ENCODE measurements around the gene PHOX2B.
"Not testable (repeated sequence)": the region's sequence is repeated elsewhere in the genome, so short reads cannot be mapped to it uniquely, and the experiment has no call there.

Gene PHOX2B

GRCh38 chr4:41712425-41712824 lies 36.1 kb downstream of the PHOX2B start:
- H3K4me1 ChIP-seq (ENCODE audit: control insufficient read depth, insufficient read depth, low read length) = no peaks in the 10 kb centered on the region
- H3K27me3 ChIP-seq (ENCODE audit: control insufficient read depth, insufficient read depth, low read length) = no peaks in the 10 kb centered on the region
- no peak overlapping the region for H3K27ac ChIP-seq (ENCODE audit: low read length)
- DNase-seq (ENCODE audit: low read depth, low spot score) = no peak
- H3K9me3 ChIP-seq (ENCODE audit: control insufficient read depth, insufficient read depth, low read length) = no peaks in the 10 kb centered on the region
- H3K36me3 ChIP-seq (ENCODE audit: control insufficient read depth, insufficient read depth, low read length) = no peaks in the 10 kb centered on the region
- no peak overlapping the region for H3K4me3 ChIP-seq (ENCODE audit: low read length)
- no CpG with 5 or more reads among the region's 3 CpGs for WGBS (ENCODE audit: insufficient coverage, insufficient read length)

GRCh38 chr4:41711654-41712053 lies 36.9 kb downstream of the PHOX2B start:
- H3K27ac ChIP-seq (ENCODE audit: low read length); DNase-seq (ENCODE audit: low read depth, low spot score); H3K4me3 ChIP-seq (ENCODE audit: low read length); H3K36me3 ChIP-seq (ENCODE audit: control insufficient read depth, insufficient read depth, low read length); H3K4me1 ChIP-seq (ENCODE audit: control insufficient read depth, insufficient read depth, low read length); H3K9me3 ChIP-seq (ENCODE audit: control insufficient read depth, insufficient read depth, low read length); H3K27me3 ChIP-seq (ENCODE audit: control insufficient read depth, insufficient read depth, low read length): not testable (repeated sequence)
- no CpG with 5 or more reads among the region's 2 CpGs for WGBS (ENCODE audit: insufficient coverage, insufficient read length)

- Histone ChIP-seq H3K27me3 (ENCODE audit: control insufficient read depth, insufficient read depth, low read length) (no peaks in the 10 kb centered on the region), H3K4me3 (ENCODE audit: low read length) (no peak overlapping the region), H3K27ac (ENCODE audit: low read length) (no peak overlapping the region), H3K4me1 (ENCODE audit: control insufficient read depth, insufficient read depth, low read length) (no peaks in the 10 kb centered on the region), H3K9me3 (ENCODE audit: control insufficient read depth, insufficient read depth, low read length) (no peaks in the 10 kb centered on the region), H3K36me3 (ENCODE audit: control insufficient read depth, insufficient read depth, low read length) (no peaks in the 10 kb centered on the region)
- no peak for DNase-seq (ENCODE audit: low read depth, low spot score)
- WGBS (ENCODE audit: insufficient coverage, insufficient read length) = no CpG with 5 or more reads among the region's 5 CpGs
Measured at GRCh38 chr4:41709844-41710481, 38.6 kb downstream of the PHOX2B start.

GRCh38 chr4:41703785-41704184 lies 44.7 kb downstream of the PHOX2B start:
- no CpG with 5 or more reads among the region's 3 CpGs for WGBS (ENCODE audit: insufficient coverage, insufficient read length)
- Histone ChIP-seq H3K9me3 (ENCODE audit: control insufficient read depth, insufficient read depth, low read length) (no peaks in the 10 kb centered on the region), H3K4me3 (ENCODE audit: low read length) (no peak overlapping the region)

GRCh38 chr4:41702770-41703169 lies 45.8 kb downstream of the PHOX2B start:
- no peak overlapping the region for H3K27ac ChIP-seq (ENCODE audit: low read length)
- WGBS (ENCODE audit: insufficient coverage, insufficient read length) = no CpG with 5 or more reads among the region's 4 CpGs

More at GRCh38 chr4:41703785-41704184, 44.7 kb downstream of the PHOX2B start:
- no peak overlapping the region for H3K27ac ChIP-seq (ENCODE audit: low read length)
- H3K36me3 ChIP-seq (ENCODE audit: control insufficient read depth, insufficient read depth, low read length) = no peaks in the 10 kb centered on the region
- no peaks in the 10 kb centered on the region for H3K27me3 ChIP-seq (ENCODE audit: control insufficient read depth, insufficient read depth, low read length)
- DNase-seq (ENCODE audit: low read depth, low spot score) = no peak
- no peaks in the 10 kb centered on the region for H3K4me1 ChIP-seq (ENCODE audit: control insufficient read depth, insufficient read depth, low read length)

GRCh38 chr4:41701983-41702382 lies 46.5 kb downstream of the PHOX2B start:
- no peaks in the 10 kb centered on the region for H3K4me1 ChIP-seq (ENCODE audit: control insufficient read depth, insufficient read depth, low read length)
- WGBS (ENCODE audit: insufficient coverage, insufficient read length) = no CpG with 5 or more reads among the region's 3 CpGs
- no peaks in the 10 kb centered on the region for H3K36me3 ChIP-seq (ENCODE audit: control insufficient read depth, insufficient read depth, low read length)
- H3K27me3 ChIP-seq (ENCODE audit: control insufficient read depth, insufficient read depth, low read length) = no peaks in the 10 kb centered on the region
- no peaks in the 10 kb centered on the region for H3K9me3 ChIP-seq (ENCODE audit: control insufficient read depth, insufficient read depth, low read length)
- no peak overlapping the region for H3K4me3 ChIP-seq (ENCODE audit: low read length)
- no peak for DNase-seq (ENCODE audit: low read depth, low spot score)
- H3K27ac ChIP-seq (ENCODE audit: low read length) = no peak overlapping the region

More at GRCh38 chr4:41702770-41703169, 45.8 kb downstream of the PHOX2B start:
- Histone ChIP-seq H3K36me3 (ENCODE audit: control insufficient read depth, insufficient read depth, low read length) (no peaks in the 10 kb centered on the region), H3K4me3 (ENCODE audit: low read length) (no peak overlapping the region), H3K9me3 (ENCODE audit: control insufficient read depth, insufficient read depth, low read length) (no peaks in the 10 kb centered on the region), H3K4me1 (ENCODE audit: control insufficient read depth, insufficient read depth, low read length) (no peaks in the 10 kb centered on the region), H3K27me3 (ENCODE audit: control insufficient read depth, insufficient read depth, low read length) (no peaks in the 10 kb centered on the region)
- no peak for DNase-seq (ENCODE audit: low read depth, low spot score)

GRCh38 chr4:41696763-41697162 lies 51.8 kb downstream of the PHOX2B start:
- no peak for DNase-seq (ENCODE audit: low read depth, low spot score)
- Histone ChIP-seq H3K27me3 (ENCODE audit: control insufficient read depth, insufficient read depth, low read length) (no peaks in the 10 kb centered on the region), H3K4me1 (ENCODE audit: control insufficient read depth, insufficient read depth, low read length) (no peaks in the 10 kb centered on the region), H3K36me3 (ENCODE audit: control insufficient read depth, insufficient read depth, low read length) (no peaks in the 10 kb centered on the region), H3K27ac (ENCODE audit: low read length) (no peak overlapping the region), H3K4me3 (ENCODE audit: low read length) (no peak overlapping the region), H3K9me3 (ENCODE audit: control insufficient read depth, insufficient read depth, low read length) (no peaks in the 10 kb centered on the region)
- WGBS (ENCODE audit: insufficient coverage, insufficient read length) = no CpG with 5 or more reads among the region's 4 CpGs

- H3K9me3 ChIP-seq (ENCODE audit: control insufficient read depth, insufficient read depth, low read length) = no peaks in the 10 kb centered on the region
- no peak overlapping the region for H3K27ac ChIP-seq (ENCODE audit: low read length)
- WGBS (ENCODE audit: insufficient coverage, insufficient read length) = no CpG with 5 or more reads among the region's 3 CpGs
- no peaks in the 10 kb centered on the region for H3K36me3 ChIP-seq (ENCODE audit: control insufficient read depth, insufficient read depth, low read length)
- DNase-seq (ENCODE audit: low read depth, low spot score) = no peak
- no peak overlapping the region for H3K4me3 ChIP-seq (ENCODE audit: low read length)
- no peaks in the 10 kb centered on the region for H3K27me3 ChIP-seq (ENCODE audit: control insufficient read depth, insufficient read depth, low read length)
- no peaks in the 10 kb centered on the region for H3K4me1 ChIP-seq (ENCODE audit: control insufficient read depth, insufficient read depth, low read length)
Measured at GRCh38 chr4:41696131-41696530, 52.4 kb downstream of the PHOX2B start.

Data from iPS DF 6.9 (cell line).